Myocyte (in vitro differentiated cells): ENCODE results near the gene IFIT1B. TPM values are rescaled to one million over a fixed set of nuclear protein-coding genes. Genes with fewer than 3 reads are reported as not detected.
"Not testable (repeated sequence)": the region's sequence is repeated elsewhere in the genome, so short reads cannot be mapped to it uniquely, and the experiment has no call there.

Experiments
- DNase-seq: peaks from one replicate; pipeline ENCODE4 v3.0.0-alpha.2; 2012; ENCODE audit warnings: low read depth
- total RNA-seq: library from RNA; depleted of rRNA; stranded (reverse); fragments of >200 nt; gene quantifications from 2 replicates; pipeline ENCODE4 v1.2.3, GENCODE V29; 2014

IFIT1B gene
- total RNA-seq, 1 donor from 2014 or later = not detected

DNA sequence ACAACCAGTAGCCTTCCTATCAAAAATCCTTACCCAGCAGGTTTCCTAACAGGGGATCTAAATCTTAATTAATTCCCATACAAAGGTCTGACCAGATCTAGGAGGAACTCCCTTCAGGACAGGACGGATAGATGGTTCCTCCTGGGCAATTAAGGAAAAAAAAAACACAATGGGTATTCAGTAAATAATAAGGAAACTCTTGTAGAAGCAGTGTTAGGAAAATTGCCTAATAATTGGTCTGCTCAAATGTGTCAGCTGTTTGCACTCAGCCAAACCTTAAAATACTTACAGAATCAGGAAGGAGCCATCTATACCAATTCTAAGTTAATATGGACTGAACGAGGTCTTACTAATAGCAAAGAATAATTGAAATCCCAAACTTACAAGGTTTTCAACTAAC lies 33.3 kb downstream of the IFIT1B start:
- not testable (repeated sequence) for DNase-seq

GRCh38 chr10:89412276-89412675 lies 34.4 kb downstream of the IFIT1B start:
- DNase-seq = not testable (repeated sequence)

DNA sequence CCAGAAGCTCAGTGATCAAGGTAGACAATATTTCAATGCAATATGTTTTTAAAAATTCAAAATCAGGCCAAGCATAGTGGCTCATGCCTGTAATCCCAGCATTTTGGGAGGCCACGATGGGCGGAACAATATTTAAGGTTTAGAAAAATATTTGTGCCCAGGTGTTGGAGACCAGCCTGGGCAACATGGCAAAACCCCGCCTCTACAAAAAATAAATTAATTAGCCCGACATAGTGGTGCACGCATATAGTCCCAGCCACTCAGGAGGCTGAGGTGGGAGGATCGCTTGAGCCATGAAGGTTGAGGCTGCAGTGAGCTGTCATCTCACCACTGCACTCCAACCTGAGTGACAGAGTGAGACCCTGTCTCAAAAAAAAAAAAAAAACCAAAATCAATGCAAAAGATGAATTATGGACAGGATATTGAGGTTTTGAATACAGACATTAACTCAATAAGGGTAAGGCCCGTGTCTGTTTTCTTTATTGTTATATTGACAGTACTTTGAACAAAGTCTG lies 35.6 kb downstream of the IFIT1B start:
- DNase-seq = no peak

DNA sequence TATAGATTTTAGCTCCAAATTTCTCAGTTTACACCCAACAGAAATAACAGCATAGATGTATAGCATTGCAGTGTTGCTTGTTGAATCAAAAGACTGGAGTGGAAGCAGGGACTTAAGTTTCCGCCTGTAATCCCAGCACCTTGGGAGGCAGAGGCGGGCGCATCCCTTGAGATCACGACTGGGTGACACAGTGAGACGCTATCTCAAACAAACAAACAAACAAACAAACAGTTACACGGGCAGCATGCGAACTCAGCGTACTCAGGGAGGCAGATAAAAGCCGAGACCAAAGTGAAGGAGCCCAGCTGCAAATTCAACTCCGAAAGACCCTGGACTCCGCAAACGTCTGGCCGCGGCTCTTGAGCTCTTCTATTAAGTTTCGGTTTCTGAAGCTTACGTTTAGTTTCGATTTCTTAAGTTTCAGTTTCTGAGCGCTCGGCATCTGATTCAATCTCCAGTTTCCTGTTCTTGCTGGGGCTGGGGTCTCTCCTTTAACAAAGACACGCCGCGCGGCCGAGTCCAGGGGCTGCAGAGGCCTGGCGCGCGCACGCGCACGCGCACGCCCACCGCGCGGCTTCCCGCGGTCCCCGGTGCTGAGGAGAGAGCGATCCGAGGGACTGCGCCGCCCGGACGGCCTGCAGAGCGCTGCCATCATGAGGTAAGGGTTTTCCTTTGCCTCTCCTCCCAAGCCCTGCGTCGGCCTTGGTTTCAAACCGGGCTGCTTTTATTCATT lies 36.5 kb downstream of the IFIT1B start, which contains the start of gene IFIT5:
Gene IFIT5 (plus strand): TSS at position 423 of the 733 bp plus-strand sequence. CDS start 231 bp downstream, at position 654.
- DNase-seq = peak; percentile 77

DNA sequence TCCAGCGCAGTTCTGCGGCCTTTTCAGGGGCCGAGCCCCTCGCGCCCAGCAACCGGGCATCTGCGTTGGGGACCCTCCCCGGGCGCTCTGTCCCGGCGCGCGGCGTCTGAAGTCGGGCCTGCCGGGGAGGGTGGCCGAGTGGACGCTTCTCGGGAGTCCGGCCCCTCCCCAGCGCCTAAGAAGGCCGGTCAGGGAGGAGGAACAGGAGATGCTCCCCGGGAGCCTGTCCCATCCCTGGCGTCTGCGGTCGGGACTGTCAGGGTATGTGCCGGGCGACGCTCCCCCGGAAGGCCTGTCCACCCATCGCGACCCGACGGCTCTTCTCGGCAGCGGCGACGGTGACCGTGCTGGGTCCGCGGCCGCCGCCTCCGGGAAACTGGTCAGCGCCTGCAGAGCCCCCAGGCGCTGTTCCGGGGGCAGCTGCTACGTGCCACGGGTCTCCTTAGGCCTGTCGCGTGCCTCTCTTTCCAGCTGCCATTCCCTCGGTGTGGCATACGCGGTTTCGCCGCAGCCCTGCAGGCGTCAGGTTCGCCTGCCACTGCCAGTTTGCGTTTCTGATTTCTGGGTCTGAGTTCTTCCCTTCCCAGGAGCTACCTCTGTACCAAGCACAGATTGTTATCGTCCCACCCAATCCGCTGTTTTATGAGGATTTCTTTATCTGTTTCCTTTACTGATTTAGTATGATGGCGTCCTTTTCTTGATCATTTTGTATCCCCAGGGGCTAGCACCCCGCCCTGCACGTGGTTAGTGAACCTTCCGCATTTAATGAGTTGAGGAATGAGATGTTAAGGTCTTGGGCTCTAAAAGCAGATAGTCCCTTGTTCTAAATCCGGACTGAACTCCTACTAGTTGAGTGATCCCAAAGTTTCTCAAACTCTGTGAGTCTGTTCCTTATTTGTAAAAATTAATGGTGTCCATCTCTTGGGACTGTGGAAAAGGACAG lies 37.3 kb downstream of the IFIT1B start:
- peak; percentile 90 for DNase-seq

- no peak for DNase-seq
These were observed 38.6 kb downstream of the IFIT1B start for GRCh38 chr10:89416465-89416864.

DNA sequence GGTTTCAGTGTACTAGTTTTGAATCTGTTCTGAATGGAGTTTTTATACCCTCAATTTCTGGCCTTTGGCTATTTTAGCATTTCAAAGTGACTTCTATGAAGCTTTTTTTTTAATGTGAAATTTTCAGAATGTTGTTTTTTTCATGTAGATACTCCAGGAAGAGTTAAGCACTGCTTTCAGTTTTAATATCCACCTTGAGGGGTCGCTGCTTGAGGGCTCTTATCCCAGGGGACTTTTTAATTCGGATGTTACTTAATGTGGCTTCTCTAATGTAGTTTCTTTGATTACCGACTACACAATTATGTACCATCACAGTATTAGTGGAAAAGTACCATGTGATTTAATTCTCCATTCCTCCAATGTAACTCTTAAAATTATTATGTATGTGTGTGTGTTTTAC lies 41.7 kb downstream of the IFIT1B start:
- DNase-seq = peak; percentile 53

GRCh38 chr10:89421018-89421476 lies 43.2 kb downstream of the IFIT1B start:
- no peak for DNase-seq

- no peak for DNase-seq
These were observed 47.1 kb downstream of the IFIT1B start for GRCh38 chr10:89425000-89425399.

DNA sequence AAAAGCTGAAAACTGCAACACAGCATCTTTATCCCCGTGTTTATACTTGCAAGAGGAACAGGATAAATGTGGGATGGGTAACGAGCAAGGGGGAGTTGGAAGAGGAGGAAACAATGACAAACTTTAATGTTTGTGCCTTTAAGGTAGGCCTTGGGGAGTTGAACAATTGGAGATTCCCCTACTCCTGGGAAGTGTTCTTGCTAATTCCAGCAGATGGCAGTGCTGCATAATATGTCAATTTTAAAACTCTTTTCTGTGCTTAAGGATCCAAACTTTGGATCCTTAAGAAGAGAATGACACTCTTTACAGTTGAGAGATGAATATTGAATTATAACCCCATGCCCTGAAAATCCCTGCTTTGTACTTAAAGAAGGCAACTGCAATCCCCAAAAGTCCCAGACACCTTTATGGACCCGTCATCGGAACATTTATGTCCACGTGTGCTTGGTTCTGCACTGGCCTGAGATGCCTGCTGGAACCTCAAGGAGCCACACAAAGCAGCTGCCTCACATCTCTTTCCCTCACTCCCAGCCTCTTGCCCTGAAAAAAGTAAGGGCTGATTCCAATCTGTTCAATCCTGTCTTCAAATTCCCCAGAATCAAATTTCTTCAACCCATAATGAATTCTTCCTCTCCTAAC lies 48.5 kb downstream of the IFIT1B start:
- peak; percentile 78 for DNase-seq

DNA sequence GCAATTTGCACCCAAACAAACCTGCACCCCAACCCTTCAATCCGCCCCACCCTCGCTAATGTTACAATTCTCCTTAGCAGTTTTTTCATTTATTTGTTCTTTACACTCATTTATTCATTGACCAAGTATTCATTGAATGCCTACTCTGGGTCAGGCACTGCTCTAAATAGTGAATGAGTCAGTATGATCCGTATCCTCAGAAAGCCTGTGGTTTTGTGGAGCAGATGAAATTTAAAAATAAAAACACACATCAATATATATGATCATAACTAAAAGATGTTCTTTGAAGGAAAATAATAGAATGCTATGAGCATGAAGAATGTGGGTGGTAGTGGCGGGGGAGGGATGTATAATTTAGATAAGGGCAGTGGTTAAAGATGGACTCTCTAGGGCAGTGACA lies 49.8 kb downstream of the IFIT1B start:
- peak; percentile 75 for DNase-seq

- peak; percentile 67 for DNase-seq
These were observed 51.0 kb downstream of the IFIT1B start for GRCh38 chr10:89428877-89429276.

- DNase-seq = peak; percentile 49
These were observed 54.1 kb downstream of the IFIT1B start for GRCh38 chr10:89431977-89432376.

Other genes starting within 250 kb of the IFIT1B start
- gene CH25H, start 170.7 kb upstream of the IFIT1B start, total RNA-seq = 0.36 and 1.0 TPM in 2 replicates
- gene LIPA, start 126.3 kb upstream of the IFIT1B start, total RNA-seq = 36.3 and 45.4 TPM in 2 replicates
- 4.5 and 7.1 TPM in 2 replicates for gene IFIT2, start 76.0 kb upstream of the IFIT1B start, total RNA-seq
- gene IFIT3, start 50.1 kb upstream of the IFIT1B start, total RNA-seq = 12.3 and 21.8 TPM in 2 replicates
- gene IFIT1, start 14.6 kb downstream of the IFIT1B start, total RNA-seq = 22.7 and 49.0 TPM in 2 replicates
- 19.5 and 21.6 TPM in 2 replicates for gene IFIT5, start 36.5 kb downstream of the IFIT1B start, total RNA-seq
- 0.16 and 0.24 TPM in 2 replicates for gene SLC16A12, start 157.5 kb downstream of the IFIT1B start, total RNA-seq